HG02884 (cell line): ENCODE results near the gene CAPN15.
"Not testable (repeated sequence)": the region's sequence is repeated elsewhere in the genome, so short reads cannot be mapped to it uniquely, and the experiment has no call there.

Source experiments
- ATAC-seq: cut with Tn5 transposase; IDR thresholded peaks from one replicate; pipeline ENCODE4 v1.9.1; 2021; ENCODE audit warnings: mild to moderate bottlenecking, moderate library complexity; ENCODE audit not compliant: unreplicated experiment

CAPN15 gene

DNA sequence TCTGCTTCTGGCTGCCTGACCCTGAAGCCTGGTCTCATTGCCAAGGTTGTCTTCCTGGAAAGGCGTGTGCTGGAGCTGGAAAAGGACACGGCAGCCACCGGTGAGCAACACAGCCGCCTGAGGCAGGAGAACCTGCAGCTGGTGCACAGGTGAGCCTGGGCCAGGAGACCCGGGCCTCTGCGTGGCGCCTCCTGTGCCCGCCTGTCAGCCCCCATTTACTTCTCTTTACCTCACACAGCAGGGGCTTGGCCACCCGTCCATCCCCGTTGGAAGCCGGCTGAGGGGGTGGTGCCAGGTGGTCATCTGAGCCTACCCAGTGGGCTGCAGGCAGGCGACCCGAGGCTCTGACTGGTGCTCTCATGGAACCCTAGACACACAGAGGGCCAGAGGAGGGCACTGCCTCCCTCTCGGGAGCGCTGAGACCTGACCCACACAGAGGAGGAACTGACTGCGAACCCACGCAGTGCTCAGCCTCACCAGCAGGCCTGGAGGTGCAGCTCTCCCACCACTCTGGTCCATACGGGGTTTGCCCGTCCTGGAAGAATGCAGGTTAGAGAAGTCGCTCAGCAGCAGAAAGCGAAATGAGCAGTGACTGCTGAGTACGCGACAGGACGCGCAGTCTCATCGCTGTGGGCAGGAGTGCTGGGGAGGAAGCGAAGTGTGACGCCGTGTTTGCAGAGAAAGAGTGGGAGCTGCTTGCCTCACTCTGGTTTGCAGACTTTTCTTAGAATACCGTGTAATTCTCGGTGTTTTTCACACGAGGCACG lies 21.9 kb upstream of the CAPN15 start:
- no peak for ATAC-seq

DNA sequence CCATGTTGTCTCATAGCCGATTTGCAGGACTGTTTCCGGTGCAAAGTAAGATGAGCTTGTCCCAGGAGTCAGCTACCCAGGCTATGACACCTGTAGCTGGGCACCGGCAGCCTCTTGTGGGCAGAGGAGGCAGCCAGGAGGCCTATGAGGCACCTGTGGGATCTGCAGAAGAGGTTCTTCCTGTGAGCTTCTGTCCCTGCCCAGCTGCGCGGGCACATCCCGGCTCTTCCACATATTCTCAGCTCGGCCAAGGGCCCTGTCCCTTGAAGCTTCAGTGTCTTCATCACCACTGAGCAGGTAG lies 21.3 kb upstream of the CAPN15 start:
- ATAC-seq, result no peak

DNA sequence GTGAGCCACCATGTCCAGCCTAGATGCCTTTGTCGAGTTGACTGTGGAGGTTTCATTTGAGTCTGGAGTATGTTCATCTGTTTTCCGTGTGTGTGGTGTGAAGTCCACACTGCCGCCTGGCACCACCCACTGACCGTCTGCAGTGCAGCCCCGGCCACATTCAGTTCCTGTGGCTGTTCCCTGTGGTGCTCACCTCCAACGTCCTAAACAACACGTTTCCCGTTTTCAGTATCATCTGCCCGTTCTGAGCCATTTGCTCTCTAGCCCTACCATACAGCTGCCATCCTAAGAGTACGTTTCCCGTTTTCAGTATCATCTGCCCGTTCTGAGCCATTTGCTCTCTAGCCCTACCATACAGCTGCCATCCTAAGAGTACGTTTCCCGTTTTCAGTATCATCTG lies 20.0 kb upstream of the CAPN15 start:
- not testable (repeated sequence) for ATAC-seq

DNA sequence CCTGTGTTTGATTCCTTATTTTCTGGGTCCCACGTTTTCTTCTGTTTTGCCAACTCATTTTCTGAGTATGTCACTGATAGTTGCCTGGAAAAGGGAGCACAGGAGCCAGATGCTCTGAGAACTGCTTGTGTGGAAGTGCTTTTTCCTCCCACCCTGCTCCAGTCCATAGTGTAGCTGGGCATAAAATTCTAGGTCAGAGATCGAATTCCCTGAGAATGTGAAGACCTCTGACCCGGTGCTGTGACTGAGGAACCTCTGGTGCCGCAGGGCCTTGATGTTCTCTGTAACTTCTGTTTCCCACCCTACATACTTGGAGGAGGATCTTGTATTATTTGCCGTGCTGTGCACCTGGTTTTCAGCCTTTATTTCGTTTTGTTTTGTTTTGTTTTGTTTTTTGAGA lies 19.5 kb upstream of the CAPN15 start:
- ATAC-seq, result no peak

DNA sequence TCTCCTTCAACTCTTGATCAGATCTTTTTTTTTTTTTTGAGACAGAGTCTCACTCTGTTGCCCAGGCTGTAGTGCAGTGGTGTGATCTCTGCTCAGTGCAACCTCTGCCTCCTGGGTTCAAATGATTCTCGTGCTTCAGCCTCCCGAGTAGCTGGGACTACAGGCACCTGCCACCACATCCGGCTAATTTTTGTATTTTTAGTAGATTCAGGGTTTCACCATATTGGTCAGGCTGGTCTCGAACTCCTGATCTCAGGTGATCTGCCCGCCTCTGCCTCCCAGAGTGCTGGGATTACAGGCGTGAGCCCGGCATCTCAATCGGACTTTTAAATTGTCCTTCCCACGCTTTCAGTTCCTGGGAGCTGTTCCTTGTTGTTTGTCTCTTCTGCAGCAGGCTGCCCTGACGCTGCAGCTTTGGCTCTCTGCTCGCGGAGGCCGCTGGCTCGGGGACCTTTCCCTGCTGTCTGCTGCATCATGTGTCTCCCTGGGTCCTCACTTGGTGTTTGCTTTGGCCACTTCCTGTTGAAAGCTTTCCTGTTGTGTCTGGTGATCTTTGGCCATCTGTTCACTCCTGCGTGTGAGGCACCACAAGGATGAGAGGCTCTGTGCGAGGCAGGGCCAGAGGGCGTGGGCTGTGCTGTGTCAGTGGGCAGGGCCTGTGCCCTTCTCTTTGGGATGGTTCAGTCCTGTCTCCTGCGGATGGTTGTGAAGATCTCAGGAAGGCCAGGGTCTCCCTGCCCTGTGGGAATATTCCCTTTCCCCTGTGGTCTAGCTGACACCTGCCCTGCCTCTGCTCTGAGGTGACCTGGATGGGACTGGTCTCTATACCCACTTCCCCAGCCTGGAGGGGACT lies 18.4 kb upstream of the CAPN15 start:
- ATAC-seq, result no peak

DNA sequence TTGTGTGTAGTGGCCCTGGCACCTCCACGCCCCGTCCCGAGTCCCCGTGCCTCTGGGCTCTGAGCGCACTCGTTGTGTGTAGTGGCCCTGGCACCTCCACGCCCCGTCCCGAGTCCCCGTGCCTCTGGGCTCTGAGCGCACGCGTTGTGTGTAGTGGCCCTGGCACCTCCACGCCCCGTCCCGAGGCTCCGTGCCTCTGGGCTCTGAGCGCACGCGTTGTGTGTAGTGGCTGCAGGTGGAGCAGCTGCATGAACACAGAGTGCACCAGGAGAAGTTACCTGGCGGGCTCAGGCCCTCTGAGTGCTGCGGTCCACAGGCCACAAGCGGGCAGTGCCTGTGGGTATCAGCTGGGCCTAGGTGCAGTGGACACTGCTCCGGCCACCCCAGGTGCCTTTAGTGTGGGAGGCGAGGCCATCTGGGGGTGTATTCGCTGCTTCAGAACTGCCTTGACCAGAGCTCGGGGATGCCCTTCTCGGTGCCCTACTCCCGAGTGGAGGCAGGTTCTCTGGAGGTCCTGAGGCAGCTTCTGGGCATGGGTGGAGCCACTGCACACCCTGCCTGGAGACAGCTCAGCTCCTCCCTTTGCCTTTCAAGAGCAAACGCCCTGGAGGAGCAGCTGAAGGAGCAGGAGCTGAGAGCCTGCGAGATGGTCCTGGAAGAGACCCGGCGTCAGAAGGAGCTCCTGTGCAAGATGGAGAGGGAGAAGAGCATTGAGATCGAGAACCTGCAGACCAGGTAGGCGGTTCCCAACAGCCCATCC lies 17.3 kb upstream of the CAPN15 start:
- no peak for ATAC-seq

DNA sequence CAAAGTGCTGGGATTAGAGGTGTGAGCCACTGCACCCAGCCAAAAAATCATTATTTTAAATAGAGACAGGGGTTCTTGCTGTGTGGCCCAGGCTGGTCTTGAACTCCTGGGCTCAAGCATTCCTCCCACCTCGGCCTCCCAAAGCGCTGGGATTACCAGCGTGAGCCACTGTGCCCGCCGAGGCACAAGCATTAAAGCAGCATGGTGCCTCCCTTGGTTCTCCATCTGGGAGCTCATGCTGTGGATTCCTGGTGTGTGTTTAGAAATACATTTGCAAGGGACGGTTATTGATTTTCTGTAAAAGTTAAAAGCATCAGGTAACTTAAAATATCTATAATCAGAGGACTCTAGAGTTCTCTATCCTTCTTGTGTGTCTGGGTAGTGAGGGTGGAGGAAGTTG lies 14.7 kb upstream of the CAPN15 start:
- ATAC-seq, result no peak

DNA sequence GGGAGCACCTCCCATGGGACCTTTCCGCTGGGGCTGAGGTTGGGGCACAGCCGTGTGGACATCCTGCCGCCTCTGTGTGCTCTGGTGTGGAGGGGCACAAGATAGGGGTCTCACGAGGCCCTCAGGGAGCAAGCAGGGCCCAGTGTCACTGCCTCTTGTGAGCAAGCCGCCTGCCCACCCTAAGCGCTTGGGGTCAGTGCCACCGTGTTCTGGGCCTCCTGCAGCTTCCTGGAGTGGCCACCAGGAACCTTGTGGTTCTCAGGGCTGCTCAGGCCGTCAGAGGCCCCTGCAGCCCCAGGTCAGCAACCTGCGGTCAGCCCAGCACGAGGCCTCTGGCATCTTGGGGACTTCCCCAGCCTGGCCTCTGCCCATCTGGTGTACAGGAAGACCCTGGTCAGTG lies 13.6 kb upstream of the CAPN15 start:
- no peak for ATAC-seq

DNA sequence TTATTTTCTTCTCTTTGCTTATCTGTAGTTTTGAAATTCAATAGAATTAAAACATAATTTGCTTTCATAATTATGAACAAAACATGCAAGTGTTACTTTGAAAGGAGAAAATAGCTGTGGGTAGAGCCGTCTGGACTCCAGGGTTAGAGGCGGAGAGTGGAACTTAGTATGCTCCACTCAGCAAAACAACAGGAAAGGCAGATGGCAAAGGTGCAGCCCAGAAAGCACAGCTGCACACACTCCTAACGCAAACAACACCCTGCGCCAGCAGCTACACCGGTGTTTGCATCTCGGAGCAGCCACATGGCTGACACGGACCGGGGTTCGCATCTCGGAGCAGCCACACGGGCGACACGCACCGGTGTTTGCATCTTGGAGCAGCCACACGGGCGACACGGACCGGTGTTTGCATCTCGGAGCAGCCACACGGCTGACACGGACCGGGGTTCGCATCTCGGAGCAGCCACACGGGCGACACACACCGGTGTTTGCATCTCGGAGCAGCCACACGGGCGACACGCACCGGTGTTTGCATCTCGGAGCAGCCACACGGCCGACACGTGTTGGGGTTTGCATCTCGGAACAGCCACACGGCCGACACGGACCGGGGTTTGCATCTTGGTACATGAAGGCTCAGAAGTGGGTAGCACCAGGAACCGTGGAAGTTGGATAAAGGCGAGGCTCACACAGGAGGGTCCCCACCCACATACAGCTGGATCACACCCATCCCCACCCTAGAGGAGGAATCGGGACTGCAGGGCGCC lies 12.2 kb upstream of the CAPN15 start:
- ATAC-seq, result no peak

DNA sequence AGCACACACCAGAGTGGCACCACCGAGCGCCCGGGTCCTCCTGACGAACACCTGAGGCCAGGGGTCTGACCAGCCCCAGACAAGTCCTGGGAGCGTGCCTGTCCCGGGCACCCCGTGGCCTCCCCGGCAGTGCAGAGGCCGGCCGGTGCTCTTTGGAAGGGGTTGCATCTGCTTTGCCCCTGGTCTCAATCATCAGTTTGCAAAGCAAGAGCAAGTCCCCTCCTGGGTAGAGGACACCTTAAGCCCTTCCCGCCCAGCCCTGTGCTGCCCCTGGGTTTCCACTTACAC lies 11.6 kb upstream of the CAPN15 start:
- ATAC-seq, result no peak

DNA sequence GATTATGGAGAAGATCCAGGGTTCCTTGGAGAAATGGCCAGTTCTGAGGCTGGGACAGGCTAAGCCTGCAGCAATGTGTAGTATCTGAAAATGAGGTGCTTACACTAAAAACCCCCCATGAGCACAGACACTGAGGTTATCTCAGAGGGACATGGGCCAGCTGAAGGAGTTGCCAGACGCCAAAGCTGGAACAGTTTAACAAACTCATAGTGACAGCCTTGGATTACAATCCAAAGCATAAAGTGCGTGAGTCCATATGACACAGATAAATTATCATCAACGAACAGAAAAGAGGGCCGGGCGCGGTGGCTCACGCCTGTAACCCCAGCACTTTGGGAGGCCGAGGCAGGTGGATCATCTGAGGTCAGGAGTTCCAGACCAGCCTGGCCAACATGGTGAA lies 11.2 kb upstream of the CAPN15 start:
- no peak for ATAC-seq

DNA sequence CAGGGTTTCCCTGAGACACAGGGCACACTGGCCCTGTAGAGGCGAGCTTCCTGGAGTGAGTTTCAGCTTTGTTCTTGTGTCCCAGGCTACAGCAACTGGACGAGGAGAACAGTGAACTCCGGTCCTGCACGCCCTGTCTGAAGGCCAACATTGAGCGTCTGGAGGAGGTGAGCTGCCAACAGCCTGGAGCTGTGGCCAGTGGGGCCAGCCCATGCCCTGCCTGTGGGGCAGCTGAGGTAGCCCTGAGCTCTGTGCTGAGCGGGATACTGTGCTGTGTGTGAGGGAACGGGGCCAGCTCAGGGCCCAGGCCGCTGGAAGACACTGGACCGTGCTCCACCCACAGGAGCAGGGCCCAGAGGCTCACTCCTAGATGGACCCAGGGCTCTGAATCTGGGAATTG lies 8.7 kb upstream of the CAPN15 start:
- no peak for ATAC-seq

DNA sequence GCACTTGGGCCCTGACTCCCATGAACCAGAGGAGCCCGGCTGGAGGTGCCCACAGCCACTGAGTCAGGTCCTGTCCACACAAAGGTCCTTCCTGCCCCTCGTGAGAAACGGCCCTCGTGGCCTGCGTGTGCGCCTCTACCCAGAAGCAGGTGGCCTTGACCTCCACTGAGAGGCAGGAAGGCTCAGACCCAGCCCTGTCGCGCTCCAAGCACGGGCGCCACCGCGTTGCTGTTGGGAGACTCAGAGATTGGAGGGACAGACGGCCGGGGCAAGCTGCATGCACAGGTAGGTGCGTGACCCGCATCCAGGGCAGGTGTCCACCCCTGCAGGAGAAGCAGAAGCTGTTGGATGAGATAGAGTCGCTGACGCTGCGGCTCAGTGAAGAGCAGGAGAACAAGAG lies 8.1 kb upstream of the CAPN15 start:
- no peak for ATAC-seq

DNA sequence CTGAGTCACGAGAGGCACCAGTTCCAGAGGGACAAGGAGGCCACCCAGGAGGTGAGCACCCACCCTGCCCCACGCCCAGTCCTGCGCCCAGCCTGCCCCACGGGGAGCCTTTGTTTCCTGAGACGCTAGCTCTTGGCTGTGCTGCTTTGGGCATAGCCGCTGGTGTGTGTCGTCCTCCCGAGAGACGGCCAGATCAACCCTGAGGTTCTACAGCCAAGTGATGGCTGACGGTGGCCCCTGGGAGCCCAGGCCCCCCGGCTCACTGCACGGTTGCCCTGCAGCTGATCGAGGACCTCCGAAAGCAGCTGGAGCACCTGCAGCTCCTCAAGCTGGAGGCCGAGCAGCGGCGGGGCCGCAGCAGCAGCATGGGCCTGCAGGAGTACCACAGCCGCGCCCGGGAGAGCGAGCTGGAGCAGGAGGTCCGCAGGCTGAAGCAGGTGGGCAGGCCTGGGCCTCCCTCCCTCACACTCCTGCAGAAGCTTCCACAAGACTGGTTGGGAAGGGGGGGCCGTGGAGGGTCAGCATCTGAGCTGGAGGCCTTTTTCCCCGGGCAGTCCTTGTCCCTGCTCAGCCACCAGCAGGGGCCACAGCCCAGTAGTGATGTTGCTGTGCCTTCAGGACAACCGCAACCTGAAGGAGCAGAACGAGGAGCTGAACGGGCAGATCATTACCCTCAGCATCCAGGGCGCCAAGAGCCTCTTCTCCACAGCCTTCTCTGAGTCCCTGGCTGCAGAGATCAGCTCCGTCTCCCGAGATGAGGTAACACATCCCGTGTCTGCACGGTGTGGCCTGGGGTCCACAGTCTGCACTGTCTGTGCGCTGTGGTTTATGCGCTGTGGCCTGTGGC lies 7.4 kb upstream of the CAPN15 start:
- ATAC-seq, result no peak

DNA sequence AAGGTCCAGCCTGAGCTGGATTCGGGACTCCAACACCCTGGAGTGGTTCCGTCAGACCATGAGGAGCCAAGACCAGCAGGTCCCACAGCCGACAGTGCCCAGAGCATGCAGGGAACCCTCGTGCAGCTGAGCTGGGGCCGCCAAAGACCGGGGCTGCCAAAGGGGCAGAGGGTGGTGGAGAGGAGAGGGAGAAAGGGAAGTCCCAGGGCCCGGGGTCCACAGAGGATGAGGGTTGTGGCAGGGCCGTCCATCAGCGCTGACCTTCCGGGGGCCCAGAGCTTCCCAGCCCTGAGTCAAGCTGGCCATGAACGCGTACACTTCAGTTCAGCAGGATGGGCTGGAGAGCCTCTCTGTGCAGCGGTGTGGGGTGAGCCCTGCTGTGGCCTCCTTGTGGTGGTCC lies 6.7 kb upstream of the CAPN15 start:
- ATAC-seq, result no peak

DNA sequence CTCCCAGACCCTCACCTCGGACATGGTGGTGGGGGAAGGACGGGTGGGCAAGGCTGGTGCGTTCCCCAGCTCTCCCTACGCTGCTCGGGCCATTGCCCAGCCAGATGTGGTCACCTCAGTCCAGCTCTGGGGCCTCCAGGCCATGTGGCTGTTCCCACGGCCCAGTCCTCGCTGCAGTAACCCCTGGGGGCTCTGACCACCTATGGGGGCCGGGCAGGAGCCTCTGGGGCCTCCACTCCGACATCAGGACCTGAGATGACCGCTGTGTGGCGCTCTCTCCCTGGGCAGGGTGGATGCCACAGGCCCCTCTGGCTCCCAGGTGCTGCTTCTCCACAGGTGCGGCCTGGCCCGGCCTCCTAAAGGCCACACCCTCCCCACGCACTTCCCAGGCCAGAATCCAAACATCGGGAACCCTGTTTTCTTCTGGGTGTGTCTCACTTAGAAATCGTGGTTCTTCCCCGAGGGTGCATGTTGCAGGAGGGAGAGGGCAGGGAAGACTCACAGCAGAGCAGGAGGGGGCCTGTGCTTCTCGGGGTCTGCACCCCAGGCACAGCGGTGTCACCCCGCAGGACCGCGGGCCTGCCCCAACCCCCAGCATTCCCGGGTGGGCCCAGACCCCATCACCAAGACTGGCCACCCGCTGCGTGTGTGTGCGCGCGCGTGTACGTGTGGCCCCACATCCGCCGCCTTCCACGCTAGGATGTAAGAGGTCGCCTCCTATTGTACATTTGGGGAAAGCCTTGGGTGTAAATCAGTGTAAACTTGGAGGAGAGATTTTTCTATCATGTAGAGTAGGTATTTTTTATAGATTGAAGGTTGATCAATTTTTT lies 5.9 kb upstream of the CAPN15 start:
- no peak for ATAC-seq

DNA sequence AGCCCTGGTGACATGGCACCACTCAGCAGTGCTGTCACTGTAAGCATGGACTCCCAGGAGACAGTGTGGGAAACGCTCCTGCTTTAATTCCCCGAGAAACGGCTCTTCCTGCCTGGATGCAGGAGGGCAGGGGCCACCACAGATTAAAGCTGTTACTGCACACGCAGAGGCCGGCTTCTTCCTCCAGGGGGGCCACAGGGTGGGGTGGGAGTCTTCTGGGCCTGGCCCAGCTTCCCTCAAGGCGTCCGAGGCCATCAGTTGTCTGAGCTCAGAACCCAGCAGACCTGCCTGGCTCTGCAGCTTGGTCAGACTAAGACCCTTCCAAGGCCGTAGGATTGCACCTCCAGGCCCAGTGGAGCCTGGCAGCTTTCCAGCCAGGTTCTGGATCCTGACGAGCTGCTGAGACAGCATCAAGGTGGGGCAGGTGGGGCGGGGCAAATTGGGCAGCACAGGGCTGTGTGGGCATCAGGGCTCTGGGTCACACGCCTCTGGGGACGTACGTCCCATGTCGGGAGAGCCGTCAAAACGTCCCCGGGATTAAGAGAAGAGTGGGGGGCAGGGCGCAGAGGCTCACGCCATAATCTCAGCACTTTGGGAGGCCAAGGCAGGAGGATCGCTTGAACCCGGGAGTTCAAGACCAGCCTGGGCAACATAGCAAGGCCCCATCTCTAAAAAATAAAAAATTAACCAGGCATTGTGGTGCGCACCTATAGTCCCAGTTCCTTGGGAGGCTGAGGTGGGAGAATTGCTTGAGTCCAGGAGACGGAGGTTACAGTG lies 5.0 kb upstream of the CAPN15 start:
- ATAC-seq, result no peak

DNA sequence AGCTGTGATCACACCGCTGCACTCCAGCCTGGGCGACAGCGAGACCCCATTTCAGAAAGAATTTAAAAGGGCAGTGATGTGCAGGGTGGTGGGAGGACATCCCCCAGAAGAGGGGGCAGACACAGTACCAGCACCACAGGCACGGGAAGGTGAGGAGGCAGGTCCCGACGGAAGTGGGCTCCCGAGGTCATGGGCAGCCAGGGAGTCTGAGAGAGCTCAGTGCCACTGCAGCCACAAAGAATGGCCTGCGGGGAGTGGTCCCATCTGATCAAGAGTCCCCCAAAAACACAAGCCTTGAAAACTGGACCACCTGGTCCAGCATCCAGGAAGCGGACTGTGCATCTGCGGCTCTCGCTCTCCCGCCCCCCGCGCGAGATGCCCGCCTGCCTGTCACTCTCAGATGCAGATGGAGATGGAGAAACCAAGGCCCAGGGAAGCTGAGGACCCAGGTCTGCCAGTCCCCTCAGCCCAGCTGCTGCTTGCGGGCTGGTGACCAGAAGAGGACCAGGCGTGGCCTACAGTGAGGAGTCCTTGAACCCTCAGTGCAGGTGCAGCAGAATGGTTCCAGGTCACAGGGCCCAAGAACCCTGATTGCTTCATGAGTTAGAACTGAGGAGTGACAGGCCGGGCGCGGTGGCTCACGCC lies 4.3 kb upstream of the CAPN15 start:
- ATAC-seq, result no peak
